WTC11 (cell line): ENCODE data around the gene KCNMA1. TPM values are rescaled to one million over a fixed set of nuclear protein-coding genes. Genes with fewer than 3 reads are reported as not detected.

Experiments used
- ATAC-seq: fragments of 200-7000 bp; cut with Tn5 transposase; 2 replicates; pipeline ENCODE4 v1.10.0; 2021; ENCODE audit warnings: mild to moderate bottlenecking, moderate library complexity
- CTCF ChIA-PET: fragments of 300-600 bp; sonication (Branson Sonifier 250); formaldehyde crosslinking; loops from one replicate; lab custom pipeline; 2021; ENCODE audit warnings: antibody characterized with exemption; lab: Charles Lee
- POLR2A ChIA-PET: fragments of 350-600 bp; sonication (Branson Sonifier 250); formaldehyde crosslinking; loops from one replicate; lab custom pipeline; 2021; ENCODE audit warnings: antibody characterized with exemption; lab: Charles Lee
- DNase-seq: peaks from one replicate; pipeline ENCODE4 v3.0.0; 2021; ENCODE audit warnings: low spot score
- H3K27ac Mint-ChIP-seq: 2 replicates; pipeline ENCODE4 v1.8.0; 2021; ENCODE audit warnings: mixed read lengths
- H3K27me3 Mint-ChIP-seq: 2 replicates; pipeline ENCODE4 v1.8.0; 2021; ENCODE audit warnings: low read depth, mild to moderate bottlenecking, moderate library complexity, mixed read lengths
- H3K36me3 Mint-ChIP-seq: 2 replicates; pipeline ENCODE4 v1.8.0; 2021; ENCODE audit warnings: mixed read lengths
- H3K4me1 Mint-ChIP-seq: 2 replicates; pipeline ENCODE4 v1.8.0; 2022; ENCODE audit warnings: mixed read lengths
- H3K4me3 Mint-ChIP-seq: 2 replicates; pipeline ENCODE4 v1.8.0; 2021; ENCODE audit warnings: mild to moderate bottlenecking, moderate library complexity, mixed read lengths
- H3K9me3 Mint-ChIP-seq: 2 replicates; pipeline ENCODE4 v1.8.0; 2021; ENCODE audit warnings: mixed read lengths
- ATF1 ChIP-seq: sonication (generic); formaldehyde crosslinking; IDR thresholded peaks from 2 replicates; pipeline ENCODE4 v1.8.1; 2023; ENCODE audit warnings: mild to moderate bottlenecking, moderate library complexity, missing genetic modification reagents
- CREB1 ChIP-seq: sonication (generic); formaldehyde crosslinking; IDR thresholded peaks from 2 replicates; pipeline ENCODE4 v1.8.0; 2023; ENCODE audit warnings: mild to moderate bottlenecking, missing genetic modification reagents
- E2F5 ChIP-seq: sonication (generic); formaldehyde crosslinking; IDR thresholded peaks from 2 replicates; pipeline ENCODE4 v1.8.1; 2022; ENCODE audit warnings: mild to moderate bottlenecking, moderate library complexity, missing genetic modification reagents
- ETV6 ChIP-seq: sonication (generic); formaldehyde crosslinking; IDR thresholded peaks from 2 replicates; pipeline ENCODE4 v1.8.1; 2022; ENCODE audit warnings: mild to moderate bottlenecking, missing genetic modification reagents
- FOXK1 ChIP-seq: sonication (generic); formaldehyde crosslinking; IDR thresholded peaks from 2 replicates; pipeline ENCODE4 v1.8.0; 2022; ENCODE audit warnings: mild to moderate bottlenecking, moderate library complexity, missing genetic modification reagents
- GABPB1 ChIP-seq: sonication (generic); formaldehyde crosslinking; IDR thresholded peaks from 2 replicates; pipeline ENCODE4 v1.8.1; 2023; ENCODE audit warnings: mild to moderate bottlenecking, missing genetic modification reagents
- KAT7 ChIP-seq: sonication (generic); formaldehyde crosslinking; IDR thresholded peaks from 2 replicates; pipeline ENCODE4 v1.8.1; 2023; ENCODE audit warnings: missing genetic modification reagents, mild to moderate bottlenecking, borderline replicate concordance
- MYBL2 ChIP-seq: sonication (generic); formaldehyde crosslinking; IDR thresholded peaks from 2 replicates; pipeline ENCODE4 v1.8.1; 2023; ENCODE audit warnings: mild to moderate bottlenecking, moderate library complexity, missing genetic modification reagents
- NR1H2 ChIP-seq: sonication (generic); formaldehyde crosslinking; IDR thresholded peaks from 2 replicates; pipeline ENCODE4 v1.9.0; 2021; ENCODE audit warnings: mild to moderate bottlenecking, moderate library complexity, missing genetic modification reagents
- NR2C2 ChIP-seq: sonication (generic); formaldehyde crosslinking; IDR thresholded peaks from 2 replicates; pipeline ENCODE4 v1.8.0; 2022; ENCODE audit warnings: mild to moderate bottlenecking, missing genetic modification reagents
- OVOL2 ChIP-seq: fragments of 250-450 bp; sonication (Bioruptor Pico); IDR thresholded peaks from 2 replicates; pipeline ENCODE4 v1.9.0; 2021; ENCODE audit warnings: mild to moderate bottlenecking, borderline replicate concordance
- SMAD3 ChIP-seq: sonication (generic); formaldehyde crosslinking; IDR thresholded peaks from 2 replicates; pipeline ENCODE4 v1.8.0; 2022; ENCODE audit warnings: missing genetic modification reagents, mild to moderate bottlenecking, borderline replicate concordance
- SMAD4 ChIP-seq: sonication (generic); formaldehyde crosslinking; IDR thresholded peaks from 2 replicates; pipeline ENCODE4 v1.8.0; 2022; ENCODE audit warnings: mild to moderate bottlenecking, missing genetic modification reagents
- SP1 ChIP-seq: sonication (generic); formaldehyde crosslinking; conservative IDR thresholded peaks from 2 replicates; pipeline ENCODE4 v1.8.1; 2022; ENCODE audit warnings: missing genetic modification reagents
- TCF7 ChIP-seq: sonication (generic); formaldehyde crosslinking; IDR thresholded peaks from 2 replicates; pipeline ENCODE4 v1.8.0; 2022; ENCODE audit warnings: mild to moderate bottlenecking, low read depth, missing genetic modification reagents, moderate library complexity
- USF1 ChIP-seq: sonication (generic); formaldehyde crosslinking; IDR thresholded peaks from 2 replicates; pipeline ENCODE4 v1.8.0; 2022; ENCODE audit warnings: mild to moderate bottlenecking, missing genetic modification reagents
- ZNF121 ChIP-seq: sonication (generic); formaldehyde crosslinking; IDR thresholded peaks from 2 replicates; pipeline ENCODE4 v1.8.0; 2023; ENCODE audit warnings: missing genetic modification reagents
- ZNF138 ChIP-seq: sonication (generic); formaldehyde crosslinking; conservative IDR thresholded peaks from 2 replicates; pipeline ENCODE4 v1.8.1; 2022; ENCODE audit warnings: mild to moderate bottlenecking, moderate library complexity, missing genetic modification reagents
- ZNF219 ChIP-seq: sonication (generic); formaldehyde crosslinking; IDR thresholded peaks from 2 replicates; pipeline ENCODE4 v1.8.0; 2023; ENCODE audit warnings: missing genetic modification reagents, mild to moderate bottlenecking, borderline replicate concordance
- ZNF317 ChIP-seq: sonication (generic); formaldehyde crosslinking; IDR thresholded peaks from 2 replicates; pipeline ENCODE4 v1.8.1; 2023; ENCODE audit warnings: low read depth, mild to moderate bottlenecking, moderate library complexity, missing genetic modification reagents, borderline replicate concordance
- ZNF396 ChIP-seq: fragments of 250-450 bp; sonication (Bioruptor Pico); IDR thresholded peaks from 2 replicates; pipeline ENCODE4 v1.8.0; 2021; ENCODE audit warnings: mild to moderate bottlenecking, moderate library complexity, borderline replicate concordance
- ZNF423 ChIP-seq: fragments of 250-450 bp; sonication (Bioruptor Pico); IDR thresholded peaks from 2 replicates; pipeline ENCODE4 v2.1.2; 2022; ENCODE audit warnings: mild to moderate bottlenecking, moderate library complexity
- ZNF671 ChIP-seq: fragments of 250-450 bp; sonication (Bioruptor Pico); IDR thresholded peaks from 2 replicates; pipeline ENCODE4 v1.8.0; 2021; ENCODE audit warnings: mild to moderate bottlenecking
- total RNA-seq: library from RNA; stranded (reverse); gene quantifications from 3 replicates; pipeline ENCODE4 v1.2.3, GENCODE V29; 2021
- TF ChIP-seq, protein P1 (sequence below): fragments of 250-450 bp; sonication (Bioruptor Pico); IDR thresholded peaks from 2 replicates; pipeline ENCODE4 v1.8.0; 2021; ENCODE audit warnings: mild to moderate bottlenecking
- TF ChIP-seq, protein P2 (sequence below): sonication (generic); formaldehyde crosslinking; IDR thresholded peaks from 2 replicates; pipeline ENCODE4 v1.8.1; 2023; ENCODE audit warnings: mild to moderate bottlenecking, missing genetic modification reagents
- TF ChIP-seq, protein P3 (sequence below): sonication (generic); formaldehyde crosslinking; IDR thresholded peaks from 2 replicates; pipeline ENCODE4 v1.8.1; 2023; ENCODE audit warnings: mild to moderate bottlenecking, moderate library complexity, missing genetic modification reagents

KCNMA1 gene
- total RNA-seq, 1 experiment from 2014 or later, result 7.3 TPM

GRCh38 chr10:77049146-77049545 lies 588.5 kb downstream of the KCNMA1 start (continued):
- TF ChIP-seq TCF7 (CRISPR knock-in tag) (no peak), NR2C2 (CRISPR knock-in tag) (no peak), ATF1 (CRISPR knock-in tag) (no peak), OVOL2 (CRISPR knock-in tag) (no peak), MYBL2 (CRISPR knock-in tag) (no peak)

GRCh38 chr10:77045085-77045484 lies 592.5 kb downstream of the KCNMA1 start:
- TF ChIP-seq ZNF121 (CRISPR knock-in tag) (no peak), ZNF219 (CRISPR knock-in tag) (no peak), ZNF317 (CRISPR knock-in tag) (no peak), ZNF671 (no peak), E2F5 (CRISPR knock-in tag) (no peak), SMAD4 (CRISPR knock-in tag) (no peak), ZNF423 (CRISPR knock-in tag) (no peak), USF1 (no peak), ATF1 (CRISPR knock-in tag) (no peak), SMAD3 (no peak), SP1 (CRISPR knock-in tag) (no peak), GABPB1 (CRISPR knock-in tag) (no peak), FOXK1 (no peak), ZNF138 (CRISPR knock-in tag) (no peak), CREB1 (CRISPR knock-in tag) (no peak), ZNF396 (CRISPR knock-in tag) (no peak), ETV6 (CRISPR knock-in tag) (no peak), KAT7 (CRISPR knock-in tag) (no peak)

GRCh38 chr10:77043420-77043763 lies 594.2 kb downstream of the KCNMA1 start:
- Mint-ChIP-seq H3K4me3 (no peak overlapping the region), H3K36me3 (no peaks in the 10 kb centered on the region), H3K27ac (no peak overlapping the region), H3K4me1 (peaks cover 7% of the 10 kb centered on the region), H3K9me3 (no peaks in the 10 kb centered on the region), H3K27me3 (no peaks in the 10 kb centered on the region; the same call in 1 of the 2 replicates)
- DNase-seq (no peak), ATAC-seq (no peak)
- CTCF ChIA-PET, result no interaction called here
- TF ChIP-seq, protein P1, sequence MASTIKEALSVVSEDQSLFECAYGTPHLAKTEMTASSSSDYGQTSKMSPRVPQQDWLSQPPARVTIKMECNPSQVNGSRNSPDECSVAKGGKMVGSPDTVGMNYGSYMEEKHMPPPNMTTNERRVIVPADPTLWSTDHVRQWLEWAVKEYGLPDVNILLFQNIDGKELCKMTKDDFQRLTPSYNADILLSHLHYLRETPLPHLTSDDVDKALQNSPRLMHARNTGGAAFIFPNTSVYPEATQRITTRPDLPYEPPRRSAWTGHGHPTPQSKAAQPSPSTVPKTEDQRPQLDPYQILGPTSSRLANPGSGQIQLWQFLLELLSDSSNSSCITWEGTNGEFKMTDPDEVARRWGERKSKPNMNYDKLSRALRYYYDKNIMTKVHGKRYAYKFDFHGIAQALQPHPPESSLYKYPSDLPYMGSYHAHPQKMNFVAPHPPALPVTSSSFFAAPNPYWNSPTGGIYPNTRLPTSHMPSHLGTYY (CRISPR knock-in tag), result no peak
- TF ChIP-seq, protein P2, sequence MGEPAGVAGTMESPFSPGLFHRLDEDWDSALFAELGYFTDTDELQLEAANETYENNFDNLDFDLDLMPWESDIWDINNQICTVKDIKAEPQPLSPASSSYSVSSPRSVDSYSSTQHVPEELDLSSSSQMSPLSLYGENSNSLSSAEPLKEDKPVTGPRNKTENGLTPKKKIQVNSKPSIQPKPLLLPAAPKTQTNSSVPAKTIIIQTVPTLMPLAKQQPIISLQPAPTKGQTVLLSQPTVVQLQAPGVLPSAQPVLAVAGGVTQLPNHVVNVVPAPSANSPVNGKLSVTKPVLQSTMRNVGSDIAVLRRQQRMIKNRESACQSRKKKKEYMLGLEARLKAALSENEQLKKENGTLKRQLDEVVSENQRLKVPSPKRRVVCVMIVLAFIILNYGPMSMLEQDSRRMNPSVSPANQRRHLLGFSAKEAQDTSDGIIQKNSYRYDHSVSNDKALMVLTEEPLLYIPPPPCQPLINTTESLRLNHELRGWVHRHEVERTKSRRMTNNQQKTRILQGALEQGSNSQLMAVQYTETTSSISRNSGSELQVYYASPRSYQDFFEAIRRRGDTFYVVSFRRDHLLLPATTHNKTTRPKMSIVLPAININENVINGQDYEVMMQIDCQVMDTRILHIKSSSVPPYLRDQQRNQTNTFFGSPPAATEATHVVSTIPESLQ (CRISPR knock-in tag), result no peak
- TF ChIP-seq, protein P3, sequence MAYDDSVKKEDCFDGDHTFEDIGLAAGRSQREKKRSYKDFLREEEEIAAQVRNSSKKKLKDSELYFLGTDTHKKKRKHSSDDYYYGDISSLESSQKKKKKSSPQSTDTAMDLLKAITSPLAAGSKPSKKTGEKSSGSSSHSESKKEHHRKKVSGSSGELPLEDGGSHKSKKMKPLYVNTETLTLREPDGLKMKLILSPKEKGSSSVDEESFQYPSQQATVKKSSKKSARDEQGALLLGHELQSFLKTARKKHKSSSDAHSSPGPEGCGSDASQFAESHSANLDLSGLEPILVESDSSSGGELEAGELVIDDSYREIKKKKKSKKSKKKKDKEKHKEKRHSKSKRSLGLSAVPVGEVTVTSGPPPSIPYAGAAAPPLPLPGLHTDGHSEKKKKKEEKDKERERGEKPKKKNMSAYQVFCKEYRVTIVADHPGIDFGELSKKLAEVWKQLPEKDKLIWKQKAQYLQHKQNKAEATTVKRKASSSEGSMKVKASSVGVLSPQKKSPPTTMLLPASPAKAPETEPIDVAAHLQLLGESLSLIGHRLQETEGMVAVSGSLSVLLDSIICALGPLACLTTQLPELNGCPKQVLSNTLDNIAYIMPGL (CRISPR knock-in tag), result no peak
- TF ChIP-seq NR1H2 (CRISPR knock-in tag) (no peak), ATF1 (CRISPR knock-in tag) (no peak), OVOL2 (CRISPR knock-in tag) (no peak)
- POLR2A ChIA-PET, result no interaction called here

More at GRCh38 chr10:77045085-77045484, 592.5 kb downstream of the KCNMA1 start:
- Mint-ChIP-seq H3K27ac (no peak overlapping the region), H3K27me3 (no peaks in the 10 kb centered on the region; the same call in 1 of the 2 replicates), H3K4me3 (no peak overlapping the region), H3K9me3 (no peaks in the 10 kb centered on the region), H3K4me1 (peaks cover 17% of the 10 kb centered on the region), H3K36me3 (no peaks in the 10 kb centered on the region)
- ChIA-PET POLR2A (no interaction called here), CTCF (no interaction called here)
- ATAC-seq (no peak), DNase-seq (no peak)
